ENCODE results near the gene ADAM19. TPM values are rescaled to one million over a fixed set of nuclear protein-coding genes. Genes with fewer than 3 reads are reported as not detected.

Gene ADAM19
- total RNA-seq, 2 donors from 2014 or later = 1.9 to 8.1 TPM

DNA sequence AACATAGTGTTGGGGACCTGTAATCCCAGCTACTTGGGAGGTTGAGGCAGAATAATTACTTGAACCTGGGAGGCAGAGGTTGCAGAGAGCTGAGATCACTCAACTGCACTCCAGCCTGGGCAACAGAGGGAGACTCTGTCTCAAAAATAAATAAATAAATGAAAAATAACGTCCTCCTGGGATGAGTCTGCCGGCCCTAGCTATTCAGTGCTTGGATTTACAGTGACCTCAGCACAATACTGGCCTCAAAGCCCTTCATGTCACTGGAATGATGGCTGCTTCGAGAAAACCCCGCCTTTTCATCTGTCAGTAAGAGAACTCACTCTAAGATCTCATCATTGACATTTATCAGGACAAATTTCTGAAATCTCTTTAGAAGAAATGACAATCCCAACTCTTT lies 41.2 kb upstream of the ADAM19 start:
- no peaks in the 10 kb centered on the region for H3K27me3 ChIP-seq (replicated peaks; ENCODE audit: insufficient read depth)
- H3K4me1 ChIP-seq (replicated peaks) = no peaks in the 10 kb centered on the region
- TF ChIP-seq, protein P1, sequence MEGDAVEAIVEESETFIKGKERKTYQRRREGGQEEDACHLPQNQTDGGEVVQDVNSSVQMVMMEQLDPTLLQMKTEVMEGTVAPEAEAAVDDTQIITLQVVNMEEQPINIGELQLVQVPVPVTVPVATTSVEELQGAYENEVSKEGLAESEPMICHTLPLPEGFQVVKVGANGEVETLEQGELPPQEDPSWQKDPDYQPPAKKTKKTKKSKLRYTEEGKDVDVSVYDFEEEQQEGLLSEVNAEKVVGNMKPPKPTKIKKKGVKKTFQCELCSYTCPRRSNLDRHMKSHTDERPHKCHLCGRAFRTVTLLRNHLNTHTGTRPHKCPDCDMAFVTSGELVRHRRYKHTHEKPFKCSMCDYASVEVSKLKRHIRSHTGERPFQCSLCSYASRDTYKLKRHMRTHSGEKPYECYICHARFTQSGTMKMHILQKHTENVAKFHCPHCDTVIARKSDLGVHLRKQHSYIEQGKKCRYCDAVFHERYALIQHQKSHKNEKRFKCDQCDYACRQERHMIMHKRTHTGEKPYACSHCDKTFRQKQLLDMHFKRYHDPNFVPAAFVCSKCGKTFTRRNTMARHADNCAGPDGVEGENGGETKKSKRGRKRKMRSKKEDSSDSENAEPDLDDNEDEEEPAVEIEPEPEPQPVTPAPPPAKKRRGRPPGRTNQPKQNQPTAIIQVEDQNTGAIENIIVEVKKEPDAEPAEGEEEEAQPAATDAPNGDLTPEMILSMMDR (IDR thresholded peaks at IDR 0.05) = no peak
- TF ChIP-seq POLR2A (IDR thresholded peaks at IDR 0.05) (no peak), POLR2AphosphoS5 (IDR thresholded peaks at IDR 0.05) (no peak)
- no peaks in the 10 kb centered on the region for H3K9me3 ChIP-seq
- no peak overlapping the region for H3K27ac ChIP-seq
- 86% methylated on average over 4 of the region's 4 CpGs for WGBS
- intact Hi-C loops (cut with DNase I) = no loop called here
- no peak overlapping the region for H3K4me3 ChIP-seq
- no peaks in the 10 kb centered on the region for H3K36me3 ChIP-seq
- DNase-seq (ENCODE audit: low spot score) = no peak

DNA sequence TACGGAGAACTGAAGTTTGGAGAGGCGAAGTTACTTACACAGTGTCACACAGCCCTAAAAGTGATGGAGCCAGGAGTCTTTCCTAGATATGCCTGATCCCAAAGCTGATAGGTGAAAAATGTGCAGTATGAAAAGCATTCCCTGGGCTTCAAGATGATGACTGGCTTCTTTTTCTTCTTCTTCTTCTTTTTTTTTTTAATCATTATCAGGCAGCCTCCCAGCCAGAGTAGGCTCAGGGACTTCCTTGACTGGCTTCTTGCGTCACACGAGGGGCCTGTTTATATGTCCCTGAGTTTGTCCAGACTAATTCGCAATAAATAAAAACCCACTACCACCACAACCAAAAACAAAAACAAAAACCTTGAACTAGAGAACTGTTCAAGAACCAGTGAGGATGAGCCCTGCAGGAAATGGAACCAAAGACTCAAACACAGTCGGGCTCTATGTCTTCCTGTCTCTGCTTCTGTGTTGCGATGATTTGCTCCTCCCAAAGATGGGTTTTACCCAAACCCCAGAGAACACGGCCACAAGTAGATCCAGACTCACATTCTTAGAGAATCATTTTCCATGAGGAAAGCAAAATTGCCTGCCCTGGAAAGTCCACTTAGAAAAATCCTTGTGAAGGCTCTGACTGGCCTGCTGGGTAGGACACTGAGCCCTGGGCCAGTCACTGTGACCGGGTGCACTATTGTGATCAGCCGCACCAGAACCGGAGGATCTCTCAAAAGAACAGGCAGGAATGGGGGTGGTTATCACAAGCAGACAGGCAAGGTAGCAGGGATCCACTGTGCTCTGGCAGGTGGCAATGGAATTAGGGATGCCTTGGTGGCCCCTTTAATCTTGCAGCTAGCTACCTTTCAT lies 38.0 kb upstream of the ADAM19 start:
- Histone ChIP-seq H3K4me3 (no peak overlapping the region), H3K36me3 (no peaks in the 10 kb centered on the region), H3K4me1 (replicated peaks) (no peaks in the 10 kb centered on the region), H3K9me3 (no peaks in the 10 kb centered on the region), H3K27ac (no peak overlapping the region), H3K27me3 (replicated peaks; ENCODE audit: insufficient read depth) (no peaks in the 10 kb centered on the region)
- WGBS = 90% methylated on average over 11 of the region's 11 CpGs
- TF ChIP-seq POLR2A (IDR thresholded peaks at IDR 0.05) (no peak), POLR2AphosphoS5 (IDR thresholded peaks at IDR 0.05) (no peak)
- TF ChIP-seq, protein P1 (IDR thresholded peaks at IDR 0.05) = no peak
- intact Hi-C loops (cut with DNase I) = no loop called here
- no peak for DNase-seq (ENCODE audit: low spot score)

DNA sequence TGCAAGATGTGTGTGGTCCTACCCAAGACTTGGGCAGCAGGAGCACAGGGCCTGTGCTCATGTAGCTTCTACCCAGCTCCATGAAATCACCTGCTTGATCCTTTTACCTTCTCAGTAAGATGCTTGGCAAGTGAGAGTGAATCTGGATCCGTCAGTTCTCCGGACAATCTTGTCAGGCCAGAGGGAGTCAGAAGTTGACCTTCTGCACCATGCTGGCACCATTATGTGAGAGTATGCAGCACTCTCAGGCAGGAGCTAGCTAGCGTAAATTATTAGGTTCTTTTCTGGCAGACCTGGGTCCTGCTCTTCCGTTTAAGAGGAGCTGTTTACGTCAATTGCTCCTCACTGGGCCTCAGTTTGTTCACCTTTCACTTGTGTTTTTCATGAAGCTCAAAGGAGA lies 37.0 kb upstream of the ADAM19 start:
- Histone ChIP-seq H3K4me1 (replicated peaks) (no peaks in the 10 kb centered on the region), H3K27ac (no peak overlapping the region), H3K36me3 (no peaks in the 10 kb centered on the region), H3K4me3 (no peak overlapping the region), H3K27me3 (replicated peaks; ENCODE audit: insufficient read depth) (no peaks in the 10 kb centered on the region), H3K9me3 (no peaks in the 10 kb centered on the region)
- DNase-seq (ENCODE audit: low spot score) = no peak
- TF ChIP-seq POLR2AphosphoS5 (IDR thresholded peaks at IDR 0.05) = no peak
- TF ChIP-seq, protein P1 (IDR thresholded peaks at IDR 0.05) = no peak
- TF ChIP-seq POLR2A (IDR thresholded peaks at IDR 0.05) = no peak
- intact Hi-C loops (cut with DNase I) = no loop called here
- 82% methylated on average over 5 of the region's 5 CpGs for WGBS

DNA sequence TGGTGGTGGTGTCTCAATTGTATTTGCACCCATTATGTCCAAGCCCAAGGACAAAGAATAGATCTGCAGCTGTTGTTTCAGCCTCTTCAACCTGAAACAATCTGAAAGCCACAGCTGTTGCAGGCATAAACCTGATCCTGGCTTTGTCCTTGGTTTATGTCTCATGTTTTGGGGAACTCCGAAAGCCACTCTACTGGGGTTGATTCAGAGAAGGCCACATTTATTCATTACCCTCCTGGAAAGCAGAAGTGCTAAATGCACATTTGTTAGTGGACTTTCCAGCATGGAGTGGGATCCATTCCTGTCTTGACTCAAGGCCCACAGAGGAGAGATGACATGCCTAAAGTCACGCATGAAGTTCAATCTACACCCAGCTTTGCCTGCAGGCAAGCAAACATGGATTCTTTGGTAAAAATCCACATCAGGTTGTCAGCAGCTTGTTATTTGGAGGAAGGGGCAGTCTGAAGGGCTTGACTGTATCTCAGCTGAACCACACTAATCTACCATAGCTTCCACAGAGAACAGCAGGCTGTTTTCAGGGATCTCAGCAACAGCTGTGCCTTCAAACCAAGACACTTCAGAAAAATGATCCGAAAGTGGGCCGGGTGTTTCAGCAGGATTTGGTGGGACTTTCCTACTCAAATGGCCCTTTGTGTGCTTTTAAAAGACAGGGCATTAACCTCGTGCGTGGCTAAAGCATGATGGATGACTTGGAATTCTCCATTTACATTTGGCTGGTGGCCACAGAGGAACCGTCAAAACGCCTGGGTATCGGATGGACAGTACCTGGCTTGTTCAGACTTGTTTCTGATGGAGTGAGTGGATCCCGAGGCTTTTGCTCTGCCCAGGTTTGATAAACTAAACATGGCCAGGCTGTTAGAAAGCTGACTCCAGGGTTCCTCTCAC lies 36.2 kb upstream of the ADAM19 start:
- Histone ChIP-seq H3K4me3 (no peak overlapping the region), H3K4me1 (replicated peaks) (no peaks in the 10 kb centered on the region), H3K9me3 (no peaks in the 10 kb centered on the region), H3K36me3 (no peaks in the 10 kb centered on the region), H3K27me3 (replicated peaks; ENCODE audit: insufficient read depth) (no peaks in the 10 kb centered on the region), H3K27ac (no peak overlapping the region)
- no peak for DNase-seq (ENCODE audit: low spot score)
- WGBS = 34% methylated on average over 10 of the region's 10 CpGs
- intact Hi-C loops (cut with DNase I) = no loop called here
- no peak for TF ChIP-seq POLR2AphosphoS5 (IDR thresholded peaks at IDR 0.05)
- TF ChIP-seq, protein P1 (IDR thresholded peaks at IDR 0.05) = no peak
- TF ChIP-seq POLR2A (IDR thresholded peaks at IDR 0.05) = no peak
